GM18520 (cell line): ENCODE results near the gene BRIP1.

ENCODE experiments used
- ATAC-seq: cut with Tn5 transposase; IDR thresholded peaks from one replicate; pipeline ENCODE4 v1.9.1; 2021; ENCODE audit not compliant: unreplicated experiment

BRIP1 gene

GRCh38 chr17:61638087-61638486 is 225.2 kb downstream of the BRIP1 start:
- no peak for ATAC-seq

GRCh38 chr17:61635913-61636432 is 227.4 kb downstream of the BRIP1 start:
- no peak for ATAC-seq

- ATAC-seq, result no peak
Measured at GRCh38 chr17:61634942-61635538, 228.3 kb downstream of the BRIP1 start.

- ATAC-seq, result no peak
Measured at GRCh38 chr17:61634011-61634539, 229.3 kb downstream of the BRIP1 start.

- ATAC-seq, result no peak
Measured at GRCh38 chr17:61632826-61633225, 230.5 kb downstream of the BRIP1 start.

GRCh38 chr17:61631800-61632199 is 231.5 kb downstream of the BRIP1 start:
- no peak for ATAC-seq
